Uterus (tissue), 4 donors: ENCODE results near the gene RTEL1. TPM values are rescaled to one million over a fixed set of nuclear protein-coding genes. Genes with fewer than 3 reads are reported as not detected.
"Not testable (repeated sequence)": the region's sequence is repeated elsewhere in the genome, so short reads cannot be mapped to it uniquely, and the experiment has no call there.

ENCODE experiments used
- DNase-seq, 2 donors: peaks; one replicate each; pipeline ENCODE4 v3.0.0-alpha.2; 2019 to 2020
- H3K27ac ChIP-seq, 2 donors: fragments of 200-600 bp; sonication (generic); 1 replicate in 1 of 2; 2 replicates in 1 of 2; pipeline ENCODE4 v1.5.1; 2016 to 2018
- H3K27me3 ChIP-seq, 2 donors: fragments of 200-600 bp; sonication (generic); one replicate each; pipeline ENCODE4 v1.5.1; 2018 to 2019; ENCODE audit warnings: control low read depth in 1 of 2
- H3K36me3 ChIP-seq, 2 donors: fragments of 200-600 bp; sonication (generic); one replicate each; pipeline ENCODE4 v1.5.1; 2019; ENCODE audit warnings: control low read depth in 1 of 2
- H3K4me1 ChIP-seq, 2 donors: fragments of 200-600 bp; sonication (generic); one replicate each; pipeline ENCODE4 v1.5.1; 2018 to 2019; ENCODE audit warnings: control low read depth in 1 of 2
- H3K4me3 ChIP-seq, 2 donors: fragments of 200-600 bp; sonication (generic); 1 replicate in 1 of 2; 2 replicates in 1 of 2; pipeline ENCODE4 v1.5.1; 2018 to 2019; ENCODE audit warnings: mild to moderate bottlenecking in 1 of 2
- H3K9me3 ChIP-seq, 2 donors: fragments of 200-600 bp; sonication (generic); one replicate each; pipeline ENCODE4 v1.5.1; 2019; ENCODE audit warnings: control low read depth in 1 of 2
- CTCF ChIP-seq, 4 experiments: fragments of 200-600 bp in 2 of 4; fragments of 450-650 bp in 2 of 4; sonication (generic) in 2 of 4; IDR thresholded peaks; one replicate each; pipeline ENCODE4 v1.5.1; 2016 to 2019; ENCODE audit warnings: antibody characterized with exemption in 4 of 4, mild to moderate bottlenecking in 2 of 4, moderate library complexity in 1 of 4
- POLR2A ChIP-seq, 2 donors: fragments of 450-650 bp; IDR thresholded peaks; one replicate each; pipeline ENCODE4 v1.6.1; 2016; ENCODE audit warnings: antibody characterized with exemption in 2 of 2, mild to moderate bottlenecking in 1 of 2, moderate library complexity in 1 of 2
- intact Hi-C: fragments of 100-400 bp; cut with DNase I; formaldehyde crosslinking; loops from one replicate; pipeline ENCODE4 v1.15.1; 2023; ENCODE audit warnings: low total_unique reads
- total RNA-seq, 4 donors: library from RNA; depleted of rRNA in 3 of 4; stranded (reverse); fragments of >200 nt in 3 of 4; gene quantifications; one replicate each; pipeline versions ENCODE4 v1.1.0 to v1.2.4, GENCODE V29; 2014 to 2023
- donor health status: DM: yes; HTN: yes; CAD: no.

The RTEL1 gene
- total RNA-seq, 4 donors from 2014 or later, result 17.4 to 56.5 (median 26.6) TPM

DNA sequence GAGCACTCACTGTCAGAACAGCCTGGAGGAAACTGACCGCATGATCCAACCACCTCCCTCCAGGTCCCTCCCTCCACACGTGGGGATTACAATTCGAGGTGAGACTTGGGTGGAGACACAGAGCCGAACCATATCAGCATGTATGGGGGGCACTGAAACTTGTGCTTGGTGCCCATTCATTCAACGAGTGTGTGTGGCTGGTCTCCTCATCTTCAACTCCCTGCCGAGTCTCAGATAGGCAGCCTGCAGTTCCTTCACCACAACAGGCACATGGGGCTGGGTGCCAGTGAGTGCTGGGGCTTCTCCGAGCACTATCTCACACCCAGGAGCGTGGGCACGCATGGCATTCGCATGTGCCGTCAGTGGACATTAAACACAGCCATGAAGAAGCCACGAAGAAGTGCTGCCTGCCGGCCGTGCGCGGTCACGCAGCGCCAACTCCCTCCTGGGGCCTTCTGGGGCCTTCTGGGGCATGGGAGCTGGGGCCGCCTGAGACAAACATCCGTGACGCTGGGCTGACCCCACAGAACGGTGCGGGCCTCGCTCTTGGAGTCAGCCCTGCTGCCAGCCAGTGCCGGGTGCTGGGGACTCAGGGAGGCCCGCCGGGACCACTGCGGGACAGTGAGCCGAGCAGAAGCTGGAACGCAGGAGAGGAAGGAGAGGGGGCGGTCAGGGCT, 714 bp upstream of the RTEL1 start:
- TF ChIP-seq POLR2A (IDR thresholded peaks at IDR 0.05) (no peak), CTCF (IDR thresholded peaks at IDR 0.05) (no peak)
- Histone ChIP-seq H3K4me1 (peaks cover 5 to 6% of the 10 kb centered on the region in 2 donors), H3K27me3 (no peaks in the 10 kb centered on the region), H3K36me3 (no peaks in the 10 kb centered on the region), H3K4me3 (peak overlapping the region; percentile 57 to 70), H3K27ac (peak overlapping the region; percentile 82 to 84), H3K9me3 (no peaks in the 10 kb centered on the region)
- DNase-seq, result peak in 1 of 2 donors; percentile 31
- intact Hi-C loops, result no loop called here

DNA sequence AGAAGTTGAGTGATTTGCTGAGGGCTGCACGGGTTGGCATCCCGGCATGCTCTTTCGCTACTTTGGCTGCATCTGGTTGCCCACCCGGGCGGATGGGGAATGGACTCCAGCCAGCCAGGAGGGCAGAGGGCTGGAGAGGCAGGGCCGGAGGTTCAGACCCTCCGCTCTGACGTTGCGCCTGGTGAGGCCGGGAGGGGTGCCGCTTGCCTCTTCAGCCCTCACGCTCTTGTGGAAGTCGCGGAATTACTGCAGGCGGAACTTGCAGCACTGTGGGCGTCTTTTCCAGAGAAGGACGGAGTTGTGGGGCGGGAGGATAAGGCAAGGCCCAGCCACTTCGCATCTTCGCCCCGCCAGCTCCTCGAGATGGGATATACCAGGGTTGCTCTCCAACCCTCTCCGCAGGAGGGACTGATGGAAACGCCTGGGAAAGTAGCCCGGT, 656 bp downstream of the RTEL1 start:
- H3K27me3 ChIP-seq, result no peaks in the 10 kb centered on the region
- TF ChIP-seq CTCF (IDR thresholded peaks at IDR 0.05), result no peak
- no peak for TF ChIP-seq POLR2A (IDR thresholded peaks at IDR 0.05)
- peak overlapping the region; percentile 82 to 84 for H3K27ac ChIP-seq
- H3K9me3 ChIP-seq, result no peaks in the 10 kb centered on the region
- peaks cover 5 to 6% of the 10 kb centered on the region in 2 donors for H3K4me1 ChIP-seq
- DNase-seq, result no peak
- peak overlapping the region; percentile 57 to 70 for H3K4me3 ChIP-seq
- H3K36me3 ChIP-seq, result no peaks in the 10 kb centered on the region
- intact Hi-C loops, result no loop called here

DNA sequence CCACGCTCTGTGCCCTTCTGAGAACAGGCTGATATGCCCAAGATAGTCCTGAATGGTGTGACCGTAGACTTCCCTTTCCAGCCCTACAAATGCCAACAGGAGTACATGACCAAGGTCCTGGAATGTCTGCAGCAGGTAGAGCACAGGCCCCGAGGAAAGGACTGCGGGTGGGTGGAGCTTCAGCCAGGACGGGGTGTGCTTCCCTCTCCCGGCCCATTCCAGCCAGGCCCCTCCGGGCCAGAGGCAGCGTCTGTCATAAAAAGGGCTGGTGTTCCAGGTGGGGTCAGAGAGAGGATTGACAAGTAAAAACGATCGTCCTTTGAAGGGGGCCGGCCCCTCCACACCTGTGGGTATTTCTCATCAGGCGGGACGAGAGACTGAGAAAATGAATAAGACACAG, 1.3 kb downstream of the RTEL1 start:
- DNase-seq, result no peak
- Histone ChIP-seq H3K27me3 (no peaks in the 10 kb centered on the region), H3K4me3 (peak overlapping the region; percentile 57 to 70), H3K9me3 (no peaks in the 10 kb centered on the region), H3K36me3 (no peaks in the 10 kb centered on the region), H3K27ac (peak overlapping the region; percentile 82 to 84), H3K4me1 (peaks cover 5 to 6% of the 10 kb centered on the region in 2 donors)
- intact Hi-C loops, result no loop called here
- TF ChIP-seq CTCF (IDR thresholded peaks at IDR 0.05) (no peak), POLR2A (IDR thresholded peaks at IDR 0.05) (no peak)

- H3K9me3 ChIP-seq, H3K27me3 ChIP-seq, DNase-seq, H3K27ac ChIP-seq, H3K4me3 ChIP-seq, H3K36me3 ChIP-seq, intact Hi-C loops, H3K4me1 ChIP-seq: not testable (repeated sequence)
Measured at GRCh38 chr20:63660174-63660573, 2.1 kb downstream of the RTEL1 start.

GRCh38 chr20:63660622-63661021, 2.5 kb downstream of the RTEL1 start:
- H3K27me3 ChIP-seq, result no peaks in the 10 kb centered on the region
- intact Hi-C loops, result no loop called here
- no peak for DNase-seq
- H3K4me3 ChIP-seq, result no peak overlapping the region
- no peaks in the 10 kb centered on the region for H3K36me3 ChIP-seq
- TF ChIP-seq POLR2A (IDR thresholded peaks at IDR 0.05), result no peak
- TF ChIP-seq CTCF (IDR thresholded peaks at IDR 0.05), result no peak
- no peaks in the 10 kb centered on the region for H3K9me3 ChIP-seq
- peaks cover 5 to 6% of the 10 kb centered on the region in 2 donors for H3K4me1 ChIP-seq
- H3K27ac ChIP-seq, result no peak overlapping the region
